Nucleus accumbens (tissue), 56 donors: ENCODE results near the gene TNPO1.

Source experiments
- DNase-seq, 56 donors: peaks; one replicate each; lab custom pipeline; 2025; lab: John Stamatoyannopoulos, UW

TNPO1 gene

DNA sequence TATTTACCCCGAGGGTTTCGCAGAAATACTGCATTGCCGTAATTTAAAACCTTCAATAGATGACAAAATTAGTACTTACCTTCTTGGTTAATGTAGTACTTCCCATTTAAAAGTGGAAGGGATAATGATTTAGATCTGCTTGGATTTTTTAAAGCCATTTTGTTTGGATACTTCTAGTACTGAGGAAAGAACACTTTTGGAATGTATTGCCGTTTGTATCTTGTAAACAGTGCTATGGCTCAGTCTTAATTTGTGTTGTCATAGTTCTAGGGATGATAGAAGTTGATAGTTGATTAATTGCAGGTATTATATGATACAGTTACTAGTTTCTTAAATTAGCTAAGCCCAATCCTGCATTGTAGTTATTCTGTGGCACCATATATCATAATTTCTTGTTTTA is 33.1 kb downstream of the TNPO1 start:
- DNase-seq, result no peak

DNA sequence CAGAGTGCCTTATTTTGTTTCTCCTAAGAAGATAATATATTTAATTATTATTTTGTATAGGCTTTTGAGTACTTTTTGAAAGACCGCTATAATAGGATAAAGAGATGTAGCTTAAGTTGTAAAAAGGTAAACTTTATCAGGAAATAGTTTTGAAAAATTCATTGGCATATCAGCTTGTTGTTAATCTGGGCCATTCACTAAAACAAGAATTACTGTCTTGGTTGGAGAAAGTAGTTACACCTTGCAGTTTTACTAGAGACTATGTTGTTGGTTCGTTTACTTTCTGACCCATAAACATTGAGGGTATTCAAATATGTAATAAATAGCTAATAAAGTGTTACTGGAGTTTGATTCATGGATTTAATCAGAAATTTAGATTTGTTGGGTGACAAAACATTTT is 33.7 kb downstream of the TNPO1 start:
- no peak for DNase-seq

DNA sequence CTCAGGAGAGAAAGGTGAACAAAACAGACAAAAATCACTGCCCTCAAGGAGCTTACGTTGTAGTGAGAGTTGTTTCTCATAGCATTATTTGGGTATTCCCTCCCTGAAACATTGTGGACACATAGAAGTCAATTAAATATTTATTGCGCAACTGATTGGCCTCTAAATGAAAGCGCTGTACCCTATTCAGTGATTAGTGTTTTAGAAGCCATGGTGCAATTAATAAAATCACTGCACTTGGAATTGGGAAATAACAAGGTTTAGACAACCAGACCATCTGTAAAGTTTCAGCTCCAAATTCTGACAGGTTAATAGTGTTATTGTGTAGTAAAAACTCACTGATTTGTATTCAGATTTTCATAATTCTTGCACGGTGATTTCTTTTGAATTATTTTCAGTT is 35.9 kb downstream of the TNPO1 start:
- DNase-seq, result no peak

DNA sequence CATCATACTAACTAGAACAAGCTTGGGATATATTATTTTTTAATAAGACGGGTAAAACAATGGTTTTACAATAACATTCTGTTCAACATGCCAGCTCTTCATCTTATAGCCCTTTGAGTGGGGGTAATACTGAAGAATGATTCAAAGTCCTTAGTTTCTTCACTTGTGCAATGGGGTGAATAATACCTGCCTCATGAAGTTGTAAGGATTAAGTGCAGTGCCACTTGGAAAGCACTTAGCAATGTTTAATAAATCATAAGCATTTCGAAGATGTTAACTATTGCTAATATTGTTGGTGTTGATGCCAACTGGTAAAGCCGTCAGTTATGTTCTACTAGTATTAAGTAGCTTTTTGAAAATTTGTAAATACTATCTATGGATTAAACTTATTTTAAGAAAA is 38.0 kb downstream of the TNPO1 start:
- DNase-seq, result no peak

DNA sequence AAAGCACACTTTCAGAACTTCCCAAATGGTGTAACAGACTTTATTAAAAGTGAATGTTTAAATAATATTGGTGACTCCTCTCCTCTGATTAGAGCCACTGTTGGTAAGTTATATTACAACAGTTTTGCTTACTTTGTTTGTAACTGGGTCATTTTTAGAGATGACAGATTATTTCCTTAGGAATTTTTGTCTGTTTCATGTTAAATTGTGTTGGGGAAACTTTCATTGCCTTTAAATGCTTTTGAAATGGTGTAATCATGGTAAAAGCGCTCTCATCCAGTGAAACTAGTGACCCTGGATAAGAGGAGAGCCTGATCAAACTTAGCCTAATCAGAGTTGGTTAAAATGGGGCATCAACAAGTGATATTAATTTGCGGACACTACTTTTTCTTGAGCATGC is 39.4 kb downstream of the TNPO1 start:
- no peak for DNase-seq

DNA sequence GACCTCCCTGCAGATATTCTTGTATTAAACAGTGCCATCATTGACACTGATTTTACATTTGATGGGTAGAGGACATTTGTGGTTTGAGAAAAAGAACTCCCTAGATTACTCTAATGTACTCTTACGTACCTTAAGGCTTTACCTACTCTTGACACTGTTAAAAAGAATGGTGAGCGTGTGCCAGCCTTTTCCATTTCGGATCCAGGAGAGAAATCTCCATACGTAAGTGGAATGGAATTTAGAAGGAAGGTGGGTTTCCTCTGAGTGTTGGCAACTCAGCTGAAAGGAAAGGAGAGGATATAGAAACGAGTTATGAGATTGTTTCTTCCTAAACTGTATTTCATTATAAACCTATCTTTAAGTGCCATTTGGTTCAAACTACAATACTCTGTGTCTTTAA is 40.9 kb downstream of the TNPO1 start:
- no peak for DNase-seq

DNA sequence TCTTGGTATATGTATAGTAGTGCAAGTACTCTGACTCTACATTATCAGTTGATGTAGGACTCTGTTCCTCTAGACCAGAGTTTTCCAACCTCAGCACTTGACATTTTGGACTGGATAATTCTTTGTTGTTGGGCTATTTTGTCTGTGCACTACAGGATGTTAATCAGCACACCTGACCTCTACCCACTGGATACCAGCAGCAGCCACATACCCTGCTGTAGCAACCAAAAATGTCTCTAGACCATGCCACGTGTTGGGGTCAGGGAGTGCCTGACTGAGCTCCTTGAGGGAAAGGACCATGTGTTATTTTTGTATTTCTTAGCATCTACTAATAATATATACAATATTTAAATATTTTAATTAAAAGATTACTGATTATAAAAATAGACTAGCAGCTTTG is 42.7 kb downstream of the TNPO1 start:
- no peak for DNase-seq

DNA sequence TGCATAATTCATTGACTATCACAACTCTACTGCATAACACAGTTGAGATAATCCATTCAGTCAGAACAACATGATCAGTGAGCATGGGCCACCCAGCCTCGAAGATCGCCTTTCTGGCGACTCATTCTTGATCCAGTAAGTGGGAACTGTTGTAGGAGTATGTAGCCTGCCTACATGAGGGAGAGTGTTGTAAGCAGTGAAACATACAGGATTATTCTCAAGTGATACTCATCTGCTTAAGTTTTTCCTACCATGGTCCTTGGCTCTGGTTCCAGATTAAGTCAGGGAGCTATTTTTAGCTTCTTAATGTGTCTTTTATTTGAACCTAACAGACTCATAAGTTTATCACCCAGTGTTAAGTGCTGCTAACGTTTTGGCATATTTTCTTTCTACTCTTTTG is 44.0 kb downstream of the TNPO1 start:
- DNase-seq, result no peak

DNA sequence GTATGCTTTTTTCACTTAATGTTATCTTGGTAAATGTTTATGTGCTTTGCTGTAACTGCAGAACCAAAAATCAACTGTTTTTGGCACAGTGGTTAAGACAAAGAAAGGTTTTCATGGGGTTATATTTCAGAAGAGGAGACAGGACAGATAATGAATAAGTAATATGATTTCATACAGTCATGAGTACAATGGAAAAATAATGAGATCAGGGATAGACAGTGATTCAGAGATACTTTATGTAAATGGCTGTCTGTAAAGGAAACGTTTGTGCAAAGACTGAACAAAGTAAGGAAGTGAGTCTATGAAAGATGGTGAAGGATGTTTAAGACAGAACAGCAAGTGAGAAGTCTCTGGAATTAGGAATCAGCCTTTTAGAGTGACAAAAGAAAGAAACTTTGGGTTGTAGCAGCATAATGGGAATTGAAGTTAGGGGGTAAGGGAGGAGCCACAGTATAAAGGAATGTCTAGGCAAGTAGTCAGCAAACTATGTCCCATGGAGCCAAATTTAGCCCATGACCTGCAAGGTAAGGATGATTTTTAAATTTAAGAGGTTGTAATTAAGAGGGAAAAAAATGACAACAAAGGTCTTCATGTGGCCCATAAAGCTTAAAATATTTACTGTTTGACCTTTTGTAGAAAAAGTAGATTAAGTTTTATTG is 55.0 kb downstream of the TNPO1 start:
- no peak for DNase-seq

DNA sequence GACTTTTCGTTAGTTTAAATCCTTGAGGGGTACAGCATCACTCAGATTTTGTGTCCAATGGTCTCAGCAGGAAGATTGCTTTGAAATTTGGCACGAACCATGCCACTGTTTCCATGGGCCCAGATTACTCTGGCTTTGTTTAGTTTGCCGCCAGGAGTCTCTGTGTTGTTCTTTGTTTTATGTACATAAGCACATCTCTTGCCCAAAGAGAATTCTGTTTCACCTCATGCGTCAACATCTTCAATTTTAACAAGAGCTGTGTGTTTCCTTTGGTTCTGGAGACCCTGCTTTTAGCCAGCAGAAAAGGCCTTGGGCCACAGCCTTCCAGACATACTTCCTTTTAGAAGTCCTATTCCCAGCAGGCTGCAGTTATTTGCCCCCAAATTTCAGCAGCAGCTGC is 62.4 kb downstream of the TNPO1 start:
- DNase-seq, result peak in 1 of 56 donors; percentile 4

DNA sequence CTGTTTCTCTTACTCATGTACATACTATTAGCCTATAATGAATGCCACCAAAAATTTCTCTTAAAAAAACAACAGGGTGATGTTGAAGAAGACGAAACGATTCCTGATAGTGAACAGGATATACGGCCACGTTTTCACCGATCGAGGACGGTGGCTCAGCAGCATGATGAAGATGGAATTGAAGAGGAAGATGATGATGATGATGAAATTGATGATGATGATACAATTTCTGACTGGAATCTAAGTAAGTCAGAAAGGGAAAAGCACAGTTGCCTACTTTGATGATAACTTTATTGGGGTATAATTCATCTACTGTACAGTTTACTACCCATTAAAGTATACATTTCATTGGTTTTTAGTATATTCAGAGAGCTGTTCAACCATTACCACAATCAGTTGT is 66.5 kb downstream of the TNPO1 start:
- no peak for DNase-seq

DNA sequence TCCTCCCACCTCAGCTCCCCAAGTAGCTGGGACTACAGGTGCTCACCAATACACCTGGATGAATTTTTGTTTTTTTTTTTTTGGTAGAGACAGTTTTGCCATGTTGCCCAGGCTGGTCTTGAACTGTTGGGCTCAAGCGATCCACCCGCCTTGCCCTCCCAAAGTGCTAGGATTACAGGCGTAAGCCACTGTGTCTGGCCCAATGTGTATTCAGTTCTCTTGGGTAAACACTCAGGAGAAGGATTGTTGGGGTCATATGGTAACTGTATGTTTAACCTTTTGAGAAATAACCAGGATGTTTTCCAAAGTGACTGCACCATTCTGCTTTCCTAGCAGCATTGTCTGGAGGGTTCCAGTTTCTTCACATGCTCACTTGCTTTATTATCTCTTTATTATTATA is 67.4 kb downstream of the TNPO1 start:
- no peak for DNase-seq

DNA sequence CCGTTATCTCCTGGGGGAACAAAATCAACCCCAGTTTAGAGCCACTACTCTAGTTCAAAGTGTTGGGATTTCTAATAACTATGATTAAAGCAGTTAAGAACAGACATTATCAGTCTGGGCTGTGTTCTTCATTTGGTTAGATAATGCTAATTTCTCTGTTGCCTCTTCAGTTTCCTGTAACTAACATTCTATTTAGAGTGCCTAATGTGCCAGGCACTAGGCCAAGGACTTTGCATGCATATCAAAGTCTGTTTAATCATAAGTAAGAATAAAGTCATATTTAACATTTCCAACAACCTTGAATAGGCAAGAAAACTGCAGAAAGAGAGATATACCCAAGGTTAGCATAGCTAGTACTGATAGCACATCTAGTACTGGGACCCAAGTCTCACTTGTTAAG is 68.4 kb downstream of the TNPO1 start:
- DNase-seq, result no peak

DNA sequence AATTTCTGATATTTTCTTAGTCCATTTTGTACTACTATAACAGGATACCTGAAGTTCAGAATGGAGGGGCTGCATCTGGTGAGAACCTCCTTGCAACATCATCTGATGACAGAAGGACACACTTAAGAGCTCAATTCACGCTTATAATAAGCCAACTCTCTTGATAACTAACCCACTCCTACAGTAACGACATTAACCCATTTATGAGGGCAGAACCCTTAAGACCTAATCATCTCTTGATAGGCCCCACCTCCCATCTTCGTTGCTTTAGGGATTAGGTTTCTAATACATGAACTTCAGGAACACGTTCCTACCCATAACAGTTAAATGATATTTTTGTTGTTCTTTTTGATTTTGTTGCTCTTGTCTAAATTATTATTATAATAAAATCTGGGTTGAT is 69.4 kb downstream of the TNPO1 start:
- DNase-seq, result no peak

DNA sequence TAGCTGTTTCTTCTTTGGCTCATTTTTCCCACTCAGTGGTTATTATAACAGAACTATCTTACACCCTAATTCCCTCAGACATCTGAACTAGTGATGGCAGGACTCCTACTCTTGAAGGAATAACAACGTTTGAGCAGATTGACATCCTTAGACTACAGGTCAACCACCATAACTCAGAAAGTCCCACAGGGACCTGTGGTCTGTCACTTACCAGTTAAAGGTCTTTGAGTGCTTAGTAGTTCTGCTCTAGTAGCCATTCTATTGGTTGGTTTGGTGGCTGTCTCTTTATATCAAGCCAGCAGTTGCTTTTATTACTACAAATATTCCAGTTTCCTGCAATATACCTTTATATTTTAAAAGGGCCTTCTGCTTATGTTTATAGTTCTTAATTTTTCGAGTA is 72.1 kb downstream of the TNPO1 start:
- no peak for DNase-seq

DNA sequence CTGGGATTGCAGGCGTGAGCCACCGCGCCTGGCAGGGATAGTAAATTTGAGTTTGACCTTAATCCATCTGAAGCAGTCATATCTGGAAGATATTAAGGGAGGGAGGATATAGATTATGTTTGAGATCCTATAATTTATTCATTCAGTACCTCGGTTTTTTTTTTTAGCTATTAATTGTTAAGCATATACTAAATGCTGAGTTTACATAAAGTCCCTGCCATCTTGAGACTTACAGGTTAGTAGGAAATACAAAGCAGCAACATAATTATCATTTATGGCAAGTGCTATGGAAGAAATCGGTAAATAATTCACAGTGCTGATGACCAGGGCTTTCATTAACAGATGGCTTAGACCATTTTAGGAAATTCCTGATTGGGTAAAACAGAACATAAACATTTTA is 72.9 kb downstream of the TNPO1 start:
- DNase-seq, result no peak

DNA sequence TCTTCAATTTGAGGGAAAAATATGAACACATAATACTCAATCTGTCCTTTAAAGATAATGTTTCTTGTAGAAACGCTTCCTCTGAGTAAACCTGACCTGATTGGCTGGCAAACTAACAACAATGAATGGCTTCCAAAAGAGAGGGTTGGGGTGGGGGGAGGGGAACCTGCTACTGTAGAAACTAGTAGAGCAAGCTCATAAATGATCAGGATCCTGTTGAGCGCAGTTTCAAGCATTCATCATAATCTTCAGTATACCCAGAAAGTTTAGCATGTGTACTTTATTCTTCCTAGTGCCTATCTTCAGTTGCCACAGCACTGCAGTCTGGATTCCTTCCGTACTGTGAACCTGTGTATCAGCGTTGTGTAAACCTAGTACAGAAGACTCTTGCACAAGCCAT is 76.4 kb downstream of the TNPO1 start:
- DNase-seq, result no peak

DNA sequence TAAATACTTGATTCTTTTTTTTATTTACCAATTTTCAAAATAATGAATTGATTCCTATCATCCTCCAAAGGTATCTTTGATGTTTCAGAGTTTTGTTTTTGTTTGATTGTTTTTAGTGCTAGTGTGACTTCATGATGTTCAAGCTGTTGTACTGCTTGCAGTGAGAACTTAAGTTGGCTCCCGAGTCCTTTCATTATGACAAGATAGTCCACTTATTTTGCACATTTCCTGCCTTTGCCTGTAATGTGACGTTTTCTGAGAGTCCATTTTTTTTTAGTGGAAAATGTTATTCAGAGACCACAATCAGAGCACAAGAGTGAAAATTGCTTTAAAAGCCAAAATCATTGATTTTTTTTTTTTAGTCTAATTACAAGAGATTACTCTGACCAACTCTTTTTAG is 79.3 kb downstream of the TNPO1 start:
- DNase-seq, result no peak

DNA sequence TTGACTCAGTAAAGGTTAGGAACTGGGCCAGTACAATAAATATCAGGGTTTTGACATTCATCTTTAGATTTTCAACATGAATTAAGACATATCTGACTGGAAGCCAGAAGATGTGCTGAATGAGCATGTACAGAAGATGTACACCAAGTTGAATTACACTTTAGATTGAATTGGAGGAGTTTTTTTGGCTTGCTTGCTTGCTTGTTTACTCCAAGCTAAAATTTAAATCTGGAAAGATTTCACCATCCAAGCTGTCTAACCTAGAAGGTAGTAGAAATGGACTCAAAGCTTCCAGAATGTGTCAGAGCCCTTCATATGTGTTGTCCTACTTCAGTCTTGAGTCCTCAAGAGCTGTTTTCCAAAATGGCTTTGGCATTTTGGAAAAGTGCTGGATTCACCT is 90.3 kb downstream of the TNPO1 start:
- no peak for DNase-seq

DNA sequence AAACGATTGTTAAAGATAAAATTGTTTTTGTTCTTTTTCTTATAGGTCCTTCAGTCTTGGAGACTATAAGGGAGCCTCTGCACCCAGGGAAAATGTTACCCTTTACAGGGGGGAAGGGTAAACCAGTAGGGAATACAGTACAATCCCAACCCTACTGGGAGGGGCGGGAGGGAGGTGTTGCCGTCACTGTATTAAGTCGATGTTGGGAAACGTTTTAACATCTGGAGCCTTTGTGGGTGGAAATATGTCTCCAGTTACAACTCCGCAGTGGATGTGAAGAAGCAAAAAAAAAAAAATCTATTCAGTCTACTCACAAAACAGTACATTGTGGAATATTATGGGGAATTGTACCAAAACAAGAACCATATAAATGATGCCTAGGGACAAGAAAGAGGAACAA is 92.2 kb downstream of the TNPO1 start:
- DNase-seq, result no peak

DNA sequence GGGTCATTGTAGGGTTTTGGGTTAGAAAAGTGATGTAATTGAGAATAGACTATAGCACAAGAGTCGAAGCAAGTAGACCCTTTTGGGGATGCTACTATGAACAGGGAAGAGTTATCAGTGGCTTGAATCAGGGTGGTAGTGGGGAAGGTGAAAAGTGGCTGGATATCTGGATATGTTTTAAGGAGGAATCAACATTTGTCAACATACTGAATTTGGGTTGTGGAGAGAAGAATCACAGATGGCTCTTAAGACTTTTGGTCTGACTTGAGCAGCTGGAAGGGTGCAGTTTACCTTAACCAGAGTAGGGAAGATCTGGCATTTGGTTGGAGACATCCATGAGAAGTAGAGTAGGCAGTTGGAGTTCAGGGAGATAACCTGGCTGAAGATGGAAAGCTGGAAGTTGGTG is 100.9 kb downstream of the TNPO1 start:
- DNase-seq, result no peak

DNA sequence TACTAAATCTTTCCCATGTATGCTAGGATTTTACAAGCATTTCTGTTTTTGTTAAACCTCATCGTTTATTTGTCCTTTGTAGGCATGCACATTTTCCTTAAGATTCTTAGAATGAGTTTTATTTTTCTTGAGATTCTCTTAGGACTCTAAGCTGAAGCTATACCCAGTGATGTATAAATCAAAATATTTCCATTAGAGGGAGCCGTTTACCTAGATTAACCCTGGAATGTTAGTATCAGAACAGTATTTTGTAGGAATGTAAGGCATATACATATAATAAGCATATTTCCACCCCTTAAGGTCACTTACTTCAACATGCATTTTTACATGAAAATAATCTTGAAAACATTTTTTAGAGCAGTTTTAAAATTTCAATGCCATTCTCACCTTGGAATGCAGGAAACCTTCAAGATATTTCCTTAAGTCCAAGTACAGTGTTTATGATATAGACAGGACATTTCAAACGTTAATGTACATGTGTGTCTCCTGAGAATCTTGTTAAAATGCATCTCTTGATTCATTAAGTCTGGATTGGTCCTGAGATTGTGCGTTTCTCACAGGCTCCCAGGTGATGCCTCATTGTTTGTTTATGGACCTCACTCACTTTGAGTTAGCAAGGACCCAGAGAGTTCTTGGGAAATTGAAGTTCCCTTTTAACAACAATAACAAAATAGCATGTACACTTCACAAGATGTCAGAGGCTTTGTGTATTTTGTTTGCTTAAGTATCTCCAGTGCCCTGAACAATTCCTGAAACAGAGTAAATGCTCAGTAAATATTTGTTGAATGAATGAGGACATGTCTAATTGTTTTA is 104.4 kb downstream of the TNPO1 start:
- no peak for DNase-seq

DNA sequence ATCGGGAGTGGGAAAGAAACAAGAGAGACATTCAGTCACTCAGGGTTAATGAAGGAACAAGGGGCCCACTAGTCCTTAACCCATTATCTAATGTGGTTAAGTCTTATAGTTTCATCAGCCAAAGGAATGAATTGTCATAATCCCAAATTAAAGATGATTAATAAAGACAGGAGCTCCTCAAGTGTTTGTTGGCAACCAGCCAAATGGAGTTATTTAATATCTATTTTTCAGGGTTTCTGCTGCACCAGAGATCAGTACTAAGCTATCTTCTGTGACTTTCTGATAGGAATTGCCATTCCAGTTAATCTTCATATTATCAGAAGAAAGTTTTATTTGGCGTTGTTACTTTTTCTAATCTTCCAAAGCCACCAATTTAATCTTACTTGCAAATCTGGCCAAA is 105.4 kb downstream of the TNPO1 start:
- no peak for DNase-seq
